Activated T-cell treated with anti-CD3 and anti-CD28 coated beads for 48 hours (primary cell): ENCODE data around the gene LARP1.

Experiments used
- DNase-seq: peaks from one replicate; pipeline ENCODE4 v3.0.0-alpha.2; 2020; ENCODE audit warnings: low read depth

LARP1 gene

GRCh38 chr5:154762700-154763099, 7.5 kb downstream of the LARP1 start:
- no peak for DNase-seq

- no peak for DNase-seq
Measured at GRCh38 chr5:154764967-154765366, 9.8 kb downstream of the LARP1 start.

DNA sequence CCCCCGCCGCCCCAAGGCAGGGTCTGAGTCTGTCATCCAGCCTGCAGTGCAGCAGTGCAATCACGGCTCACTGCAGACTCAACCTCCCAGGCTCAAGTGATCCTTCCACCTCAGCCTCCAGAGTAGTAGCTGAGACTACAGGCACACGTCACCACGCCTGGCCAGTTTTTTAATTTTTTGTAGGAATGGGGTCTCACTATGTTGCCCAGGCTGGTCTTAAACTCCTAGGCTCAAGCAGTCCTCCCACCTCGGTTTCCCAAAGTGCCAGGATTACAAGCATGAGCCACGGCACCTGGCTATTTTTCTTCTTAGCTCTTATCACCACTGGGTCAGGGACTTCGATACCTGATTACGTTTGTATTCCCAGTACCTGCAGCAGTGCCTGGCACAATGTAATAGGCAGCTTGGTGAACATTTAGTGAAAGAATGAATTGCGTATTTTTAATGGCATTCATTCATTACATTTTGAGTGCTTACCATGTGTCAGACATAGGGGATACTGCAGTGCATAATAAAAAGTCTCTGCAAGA, 10.3 kb downstream of the LARP1 start:
- DNase-seq: no peak

DNA sequence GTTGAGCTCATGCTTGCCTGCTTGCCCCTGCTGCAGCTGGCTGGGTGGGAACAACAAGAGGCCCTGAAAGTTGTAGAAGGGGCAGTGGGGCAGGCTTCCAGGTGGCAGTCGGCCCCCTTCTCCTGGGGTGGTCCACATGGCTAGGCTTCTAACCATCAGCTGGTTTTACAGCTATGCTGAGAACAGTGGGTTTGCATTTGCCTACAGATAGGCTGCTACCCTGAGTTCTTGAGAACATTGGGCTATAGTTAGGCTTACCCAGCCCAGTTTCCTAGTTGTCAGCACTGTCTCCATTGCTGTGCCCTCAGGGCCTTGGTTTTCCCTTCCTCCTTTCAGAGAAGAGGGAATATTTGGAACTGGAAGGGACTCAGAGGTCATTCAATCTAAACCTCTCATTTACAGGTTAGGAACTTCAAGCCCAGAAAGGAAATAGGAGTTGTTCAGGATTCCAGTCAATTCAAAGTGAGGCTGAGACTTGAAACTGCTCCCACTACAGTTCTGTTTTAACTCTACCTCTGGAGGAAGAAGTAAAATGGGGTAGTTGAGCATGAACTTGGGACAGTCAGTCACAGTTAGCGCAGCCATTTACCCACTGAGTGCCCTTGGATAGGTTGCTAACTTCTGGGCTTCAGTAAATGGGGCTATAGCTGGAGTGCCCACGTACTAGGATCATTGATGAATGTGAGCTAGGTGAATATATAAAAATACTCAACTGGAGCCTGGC, 11.5 kb downstream of the LARP1 start:
- DNase-seq: no peak

DNA sequence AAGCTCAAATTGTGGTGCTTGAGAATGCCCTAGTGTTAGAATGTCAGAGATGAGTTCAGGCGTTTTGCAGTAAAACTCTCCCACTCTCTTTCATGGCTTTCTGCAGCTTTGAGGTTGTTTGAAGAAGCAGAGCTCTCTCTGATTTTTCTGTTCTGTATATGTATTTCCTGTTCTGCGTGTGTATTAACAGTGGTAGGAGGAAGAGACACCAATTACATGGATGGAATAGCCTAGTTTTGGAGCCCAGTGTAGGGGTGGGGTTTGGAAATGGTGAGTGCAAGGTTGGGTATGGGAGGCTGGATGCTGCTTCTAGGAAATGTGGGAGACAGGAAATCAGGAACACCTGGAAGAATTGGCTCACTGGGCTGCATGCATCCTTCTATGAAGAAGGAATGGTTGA, 12.4 kb downstream of the LARP1 start:
- no peak for DNase-seq

DNA sequence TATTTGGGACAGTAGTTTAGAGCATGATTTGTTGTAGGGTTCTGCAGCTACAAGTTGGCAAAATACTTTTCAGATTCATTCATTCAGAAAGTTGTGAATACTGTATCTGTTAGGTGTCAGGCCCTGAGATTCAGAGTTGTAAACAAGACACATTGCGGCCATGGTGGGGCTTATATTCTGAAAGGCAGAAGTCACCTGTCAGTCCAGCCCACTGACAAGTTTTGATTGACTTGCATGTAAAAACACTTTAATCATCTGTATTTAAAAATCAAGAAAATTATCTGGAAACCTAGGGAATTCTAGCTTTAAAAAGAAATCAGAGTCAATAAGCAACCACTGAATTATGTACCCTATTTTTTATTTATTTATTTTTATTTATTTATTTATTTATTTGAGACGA, 13.0 kb downstream of the LARP1 start:
- no peak for DNase-seq

GRCh38 chr5:154770111-154770510, 14.9 kb downstream of the LARP1 start:
- DNase-seq: no peak

- no peak for DNase-seq
Measured at GRCh38 chr5:154771383-154771901, 16.3 kb downstream of the LARP1 start.

GRCh38 chr5:154773326-154773725, 18.1 kb downstream of the LARP1 start:
- DNase-seq: no peak

DNA sequence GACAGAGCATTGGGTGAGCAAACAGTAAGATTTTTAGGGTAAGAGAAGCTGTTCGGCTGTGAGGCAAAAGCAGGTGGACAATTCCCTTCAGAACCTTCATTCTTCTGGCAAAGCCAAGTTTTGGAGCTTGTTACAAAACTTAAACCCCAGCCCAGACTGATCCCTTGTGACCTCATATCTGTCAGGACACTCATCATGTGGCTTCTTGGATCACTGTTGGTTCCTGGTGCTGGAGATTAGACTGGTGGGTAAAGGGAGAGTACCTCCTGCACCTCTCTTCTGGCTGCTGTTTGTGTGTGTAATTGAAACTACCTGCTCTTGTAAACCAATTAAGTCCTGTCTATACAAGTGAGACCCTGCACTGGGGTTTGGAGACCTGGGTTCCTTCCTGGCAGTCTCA, 21.0 kb downstream of the LARP1 start:
- no peak for DNase-seq

GRCh38 chr5:154778534-154778933, 23.4 kb downstream of the LARP1 start:
- DNase-seq: no peak

- no peak for DNase-seq
Measured at GRCh38 chr5:154779105-154779504, 23.9 kb downstream of the LARP1 start.

DNA sequence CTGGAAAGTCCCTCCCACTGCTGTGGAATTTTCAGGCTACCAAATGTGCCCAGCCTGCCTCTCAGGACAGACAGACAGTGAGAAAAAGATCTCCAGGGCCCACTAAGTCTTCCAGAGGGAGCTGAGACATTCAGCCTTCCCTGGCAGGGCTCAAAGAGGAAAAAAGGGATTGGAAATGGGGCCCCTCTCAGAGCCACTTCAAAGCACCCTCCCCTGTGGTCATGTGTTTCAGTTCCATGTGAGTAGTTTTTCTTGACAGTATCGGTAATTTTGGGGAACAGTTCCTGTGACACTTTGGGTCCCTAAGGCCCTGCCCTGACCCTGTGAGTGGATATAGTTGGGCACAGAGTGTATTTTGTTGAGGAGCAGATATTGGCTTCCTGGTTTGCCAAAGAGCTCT, 25.0 kb downstream of the LARP1 start:
- no peak for DNase-seq

DNA sequence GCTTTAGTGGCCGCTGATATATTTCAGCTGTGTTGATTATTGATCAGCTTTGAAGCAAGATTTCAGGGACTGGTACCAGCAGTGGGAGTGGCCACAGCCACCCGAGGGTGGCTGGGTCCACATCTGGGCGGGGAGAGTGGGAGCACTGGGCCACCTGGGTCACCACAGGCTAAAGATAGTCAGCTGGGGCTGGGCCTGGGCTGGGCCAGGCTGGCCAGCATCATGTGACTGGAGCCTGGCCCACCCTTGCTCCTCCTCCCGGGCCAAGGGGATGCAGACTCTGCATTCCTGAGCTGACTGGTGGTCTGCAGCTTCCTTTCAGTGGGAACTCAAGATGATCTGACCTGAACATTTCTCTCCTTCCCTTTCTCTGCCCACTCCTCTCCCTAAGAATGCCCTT, 27.1 kb downstream of the LARP1 start:
- DNase-seq: no peak

DNA sequence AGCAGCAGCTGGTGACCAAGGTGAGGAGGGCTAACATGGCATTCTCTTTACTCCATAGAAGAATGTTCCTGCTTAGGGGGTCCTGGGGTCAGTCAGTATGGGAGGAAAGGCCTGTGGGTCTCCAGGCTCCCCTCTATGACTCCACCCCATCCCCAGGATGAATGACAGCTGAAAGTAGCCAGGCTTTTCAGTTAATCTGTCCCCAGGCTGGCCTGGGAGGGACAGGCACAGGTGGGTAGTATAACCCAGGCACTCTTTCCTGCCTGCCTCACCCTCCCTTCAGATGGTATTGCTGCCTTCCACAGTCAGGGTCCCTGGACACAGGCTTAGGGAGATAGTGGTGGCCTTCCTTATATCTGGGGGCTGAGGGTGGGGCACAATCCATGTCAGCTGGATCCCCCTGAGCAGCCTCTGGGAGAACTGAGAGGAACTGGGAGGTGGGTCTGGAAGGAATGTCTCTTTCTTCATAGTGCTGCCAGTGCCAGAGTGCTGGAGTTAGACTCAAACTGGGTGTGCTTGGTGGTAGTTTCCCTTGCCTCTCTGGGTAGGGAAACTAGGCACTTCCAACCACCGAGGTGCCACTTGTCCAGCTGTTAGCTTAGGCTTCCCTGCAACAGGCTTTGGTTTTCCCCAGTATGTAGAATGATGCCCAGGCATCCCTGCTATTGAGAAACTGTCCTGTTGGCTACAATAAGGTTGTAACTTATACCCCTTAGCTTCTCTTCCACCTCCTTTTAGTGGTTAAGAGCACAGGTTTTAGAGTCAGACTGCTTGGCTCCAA, 27.8 kb downstream of the LARP1 start:
- DNase-seq: no peak

DNA sequence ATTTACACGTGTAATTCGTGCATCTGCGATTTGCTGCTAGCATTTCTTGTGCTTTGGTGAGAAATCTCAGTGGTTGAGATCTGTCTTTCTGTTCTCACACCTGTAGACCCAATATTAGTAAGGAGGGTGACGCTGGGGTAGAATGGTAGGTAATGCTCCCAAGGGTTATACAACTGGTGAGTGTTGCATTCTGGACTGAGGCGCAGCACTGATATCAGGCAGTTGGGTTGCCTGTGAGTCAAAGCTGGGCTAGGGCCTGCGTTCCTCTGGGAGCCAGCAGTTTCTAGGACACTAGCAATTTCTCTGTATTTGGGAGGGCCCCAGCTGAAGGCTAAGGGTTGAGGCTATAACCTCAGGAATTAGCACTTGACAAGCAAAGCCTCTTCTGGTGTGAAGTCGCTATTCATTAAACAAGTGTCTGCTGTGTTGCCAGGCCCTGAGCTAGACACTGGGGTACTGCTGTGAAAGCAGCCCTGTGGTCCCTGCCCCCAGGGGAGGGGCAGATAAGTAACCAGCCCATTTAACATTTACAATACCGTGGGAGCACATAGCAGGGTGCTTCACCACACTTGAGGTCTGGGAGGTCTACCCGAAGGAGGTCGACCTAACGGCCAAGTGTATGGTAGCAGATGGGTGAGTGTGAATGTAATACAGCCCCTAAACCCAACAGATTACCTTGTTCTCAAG, 28.7 kb downstream of the LARP1 start:
- no peak for DNase-seq

DNA sequence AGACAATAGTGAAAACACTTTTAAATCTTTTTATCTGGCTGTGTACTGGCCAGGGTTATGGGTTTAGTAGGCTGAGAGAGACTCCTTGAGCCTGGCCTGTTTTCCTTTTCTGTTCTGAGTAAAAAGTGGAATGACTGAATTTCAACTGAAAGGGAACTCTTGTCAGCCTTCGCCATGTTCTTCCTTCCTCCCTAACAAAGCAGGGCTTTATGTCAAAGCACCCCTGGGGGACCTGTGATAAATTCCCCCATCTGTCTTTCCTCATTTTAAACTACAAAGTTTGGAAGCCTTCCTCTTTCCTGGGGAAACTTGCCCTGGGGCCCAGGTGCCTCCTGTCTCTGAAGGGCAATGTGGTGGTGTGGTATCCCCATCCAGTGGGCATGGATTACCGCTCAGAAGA, 29.7 kb downstream of the LARP1 start:
- DNase-seq: no peak

DNA sequence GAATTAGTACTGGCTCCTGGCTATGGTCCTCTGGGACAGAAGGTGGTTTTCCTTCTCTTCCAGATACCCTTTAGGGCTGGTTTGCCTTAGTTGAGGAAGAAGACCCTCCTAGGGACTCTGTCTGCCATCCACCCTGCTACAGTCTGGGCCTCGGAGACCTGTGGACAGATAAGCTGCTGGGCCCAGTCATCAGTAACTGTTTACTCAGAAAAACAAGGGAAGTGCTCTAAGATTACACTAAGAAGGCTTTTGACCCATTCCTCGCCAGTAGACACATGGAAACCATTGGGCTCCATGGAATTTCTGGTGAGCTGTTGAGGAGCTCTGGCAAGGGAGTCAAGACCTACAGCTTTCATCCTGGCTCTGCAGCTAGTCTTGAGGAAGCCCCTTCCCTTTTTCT, 31.2 kb downstream of the LARP1 start:
- no peak for DNase-seq

- no peak for DNase-seq
Measured at GRCh38 chr5:154788212-154788611, 33.0 kb downstream of the LARP1 start.

DNA sequence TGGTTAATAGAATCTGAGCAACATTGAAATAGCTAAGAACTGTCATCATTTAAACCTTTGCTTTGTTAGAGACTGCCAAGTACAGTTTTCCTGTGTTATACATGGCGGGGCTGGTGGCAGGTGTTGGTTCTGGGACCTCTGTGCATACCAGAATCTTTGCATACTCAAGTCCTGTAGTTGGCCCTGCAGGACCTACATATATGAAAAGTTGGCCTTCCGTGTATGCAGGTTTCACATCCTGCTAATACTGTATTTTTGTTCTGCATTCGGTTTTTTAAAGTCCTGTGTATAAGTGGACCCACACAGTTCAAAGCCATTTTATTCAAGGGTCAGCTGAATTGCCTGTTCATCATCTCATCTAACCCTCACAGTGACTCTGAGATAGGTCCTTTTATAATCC, 36.4 kb downstream of the LARP1 start:
- no peak for DNase-seq

DNA sequence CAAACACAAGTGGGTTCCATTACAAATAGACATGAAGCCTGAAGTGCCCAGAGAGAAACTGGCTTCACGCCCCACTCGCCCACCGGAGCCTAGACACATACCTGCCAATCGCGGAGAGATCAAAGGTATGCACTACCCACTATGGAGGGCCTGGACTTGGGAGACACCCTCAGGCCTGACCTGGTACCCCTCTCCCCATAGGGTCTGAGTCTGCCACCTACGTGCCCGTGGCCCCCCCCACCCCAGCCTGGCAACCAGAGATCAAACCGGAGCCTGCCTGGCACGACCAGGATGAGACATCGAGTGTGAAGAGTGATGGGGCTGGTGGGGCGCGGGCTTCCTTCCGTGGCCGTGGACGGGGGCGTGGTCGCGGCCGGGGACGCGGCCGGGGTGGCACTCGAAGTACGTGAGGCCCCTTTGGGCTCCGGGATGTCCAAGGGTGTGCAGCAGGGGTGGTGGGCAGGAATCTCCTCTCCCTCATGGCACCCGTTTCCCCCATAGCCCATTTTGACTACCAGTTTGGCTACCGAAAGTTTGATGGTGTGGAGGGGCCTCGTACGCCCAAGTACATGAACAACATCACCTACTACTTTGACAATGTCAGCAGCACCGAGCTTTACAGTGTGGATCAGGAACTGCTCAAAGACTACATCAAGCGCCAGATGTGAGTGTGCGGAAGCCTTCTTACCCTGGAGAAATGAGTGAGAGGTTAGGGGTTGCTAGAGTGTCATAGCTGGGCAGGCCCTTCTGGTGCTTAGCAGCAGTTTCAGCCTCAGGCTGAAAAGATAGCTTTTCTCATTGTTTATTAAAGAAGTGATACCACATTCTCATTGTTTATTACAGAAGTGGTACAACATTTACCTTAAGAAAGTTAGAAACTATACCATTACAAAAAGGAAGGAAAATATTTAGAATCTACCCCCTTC, 38.7 kb downstream of the LARP1 start:
- DNase-seq: no peak
